Stimulated activated CD8-positive, alpha-beta memory T cell treated with anti-CD3 and anti-CD28 coated beads, Interleukin-7, amount 100 ng/mL, for 24 hours (primary cell): Measurements from ENCODE around the gene ZFAND2B.

Source experiments
- DNase-seq: peaks from one replicate; pipeline ENCODE4 v3.0.0-alpha.2; 2020; ENCODE audit warnings: low read depth

ZFAND2B gene

DNA sequence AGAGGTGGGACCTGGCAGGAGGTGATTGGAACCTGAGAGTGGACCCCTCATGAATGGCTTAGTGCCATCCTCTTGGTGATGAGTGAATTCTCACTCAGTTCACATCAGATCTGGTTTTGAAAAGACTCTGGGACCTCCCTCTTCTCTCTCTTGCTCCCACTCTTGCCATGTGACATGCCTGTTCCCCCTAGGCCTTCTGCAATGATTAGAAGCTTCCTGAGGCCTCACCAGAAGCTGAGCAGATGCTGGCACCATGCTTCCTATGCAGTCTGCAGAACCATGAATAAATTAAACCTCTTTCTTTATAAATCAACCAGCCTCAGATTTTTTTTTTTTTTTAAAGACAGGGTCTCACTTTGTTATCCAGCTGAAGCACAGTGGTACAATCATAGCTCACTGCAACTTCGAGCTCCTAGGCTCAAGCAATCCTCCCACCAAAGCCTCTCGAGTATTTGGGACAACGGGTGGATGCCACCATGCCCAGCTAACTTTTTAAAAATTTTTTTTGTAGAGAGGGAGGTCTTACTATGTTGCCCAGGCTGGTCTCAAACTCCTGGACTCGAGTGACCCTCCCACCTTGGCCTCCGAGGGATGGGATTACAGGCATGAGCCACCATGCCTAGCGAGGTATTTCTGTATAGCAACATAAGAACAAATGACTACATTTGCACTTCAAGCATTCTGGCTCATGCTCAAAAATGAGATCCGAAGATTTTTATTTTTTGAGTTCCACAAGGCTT is 2.0 kb upstream of the ZFAND2B start:
- DNase-seq: no peak

DNA sequence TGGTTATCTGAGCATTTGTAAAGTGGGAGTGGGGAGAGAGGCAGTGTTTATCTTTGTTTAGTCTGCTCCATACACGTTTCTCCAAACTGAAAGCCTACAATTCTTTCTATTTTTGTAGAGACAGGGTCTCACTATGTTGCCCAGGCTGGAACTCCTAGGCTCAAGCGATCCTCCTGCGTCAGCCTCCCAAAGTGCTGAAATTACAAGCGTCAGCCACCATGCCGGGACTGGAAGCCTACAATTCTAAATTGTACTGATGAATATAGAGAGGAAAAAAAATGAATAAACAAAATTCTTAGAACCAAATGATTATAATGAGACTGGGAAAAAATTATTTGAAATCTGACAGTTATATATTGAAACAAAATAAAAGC is 1.4 kb upstream of the ZFAND2B start:
- no peak for DNase-seq

DNA sequence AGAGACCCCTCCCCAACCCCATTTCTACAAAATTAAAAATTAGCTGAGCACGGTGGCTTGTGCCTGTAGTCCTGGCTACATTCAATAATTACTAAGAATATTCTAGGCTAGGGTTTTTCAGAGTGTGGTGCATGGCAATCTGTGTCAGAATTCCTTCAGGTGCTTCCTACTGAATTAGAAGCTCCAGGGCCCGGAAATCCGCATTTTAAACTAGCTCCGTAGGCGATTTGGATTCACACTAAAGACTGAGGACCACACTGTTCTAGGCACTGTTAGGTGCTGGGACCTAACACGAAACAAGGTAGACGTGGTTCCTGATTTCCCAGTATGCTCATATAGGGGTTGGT is 628 bp upstream of the ZFAND2B start:
- no peak for DNase-seq

DNA sequence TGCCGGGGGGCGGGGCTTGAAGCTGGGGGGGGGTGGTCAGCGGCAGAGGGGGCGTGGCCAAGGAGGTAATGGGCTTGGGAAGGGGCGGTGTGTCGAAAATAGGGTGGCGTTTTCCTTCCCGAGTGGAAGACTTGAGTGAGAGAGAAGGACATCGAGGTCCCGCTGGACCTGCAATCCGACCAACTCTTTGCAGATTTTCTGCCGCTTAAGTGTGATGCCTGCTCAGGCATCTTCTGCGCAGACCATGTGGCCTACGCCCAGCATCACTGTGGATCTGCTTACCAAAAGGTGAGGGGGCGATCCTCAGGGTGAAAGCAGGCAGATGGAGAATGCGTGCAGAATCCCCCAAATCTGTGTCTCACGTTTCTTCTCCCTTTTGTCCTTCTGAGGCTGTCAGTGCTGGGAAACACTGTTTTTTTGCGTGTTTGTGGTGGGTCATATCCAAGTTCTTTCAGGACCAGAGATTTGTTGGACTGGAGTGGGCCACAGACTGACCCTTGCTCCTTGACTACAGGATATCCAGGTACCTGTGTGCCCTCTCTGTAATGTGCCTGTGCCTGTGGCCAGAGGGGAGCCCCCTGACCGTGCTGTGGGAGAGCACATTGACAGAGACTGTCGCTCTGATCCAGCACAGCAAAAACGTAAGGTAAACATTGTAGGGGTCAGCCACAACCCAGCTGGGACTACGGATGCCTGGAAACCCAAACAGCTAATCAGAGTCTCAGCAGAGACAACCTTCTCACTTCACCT is 727 bp downstream of the ZFAND2B start:
- no peak for DNase-seq

- DNase-seq: no peak
Measured at GRCh38 chr2:219207884-219208740, 1.5 kb downstream of the ZFAND2B start.

DNA sequence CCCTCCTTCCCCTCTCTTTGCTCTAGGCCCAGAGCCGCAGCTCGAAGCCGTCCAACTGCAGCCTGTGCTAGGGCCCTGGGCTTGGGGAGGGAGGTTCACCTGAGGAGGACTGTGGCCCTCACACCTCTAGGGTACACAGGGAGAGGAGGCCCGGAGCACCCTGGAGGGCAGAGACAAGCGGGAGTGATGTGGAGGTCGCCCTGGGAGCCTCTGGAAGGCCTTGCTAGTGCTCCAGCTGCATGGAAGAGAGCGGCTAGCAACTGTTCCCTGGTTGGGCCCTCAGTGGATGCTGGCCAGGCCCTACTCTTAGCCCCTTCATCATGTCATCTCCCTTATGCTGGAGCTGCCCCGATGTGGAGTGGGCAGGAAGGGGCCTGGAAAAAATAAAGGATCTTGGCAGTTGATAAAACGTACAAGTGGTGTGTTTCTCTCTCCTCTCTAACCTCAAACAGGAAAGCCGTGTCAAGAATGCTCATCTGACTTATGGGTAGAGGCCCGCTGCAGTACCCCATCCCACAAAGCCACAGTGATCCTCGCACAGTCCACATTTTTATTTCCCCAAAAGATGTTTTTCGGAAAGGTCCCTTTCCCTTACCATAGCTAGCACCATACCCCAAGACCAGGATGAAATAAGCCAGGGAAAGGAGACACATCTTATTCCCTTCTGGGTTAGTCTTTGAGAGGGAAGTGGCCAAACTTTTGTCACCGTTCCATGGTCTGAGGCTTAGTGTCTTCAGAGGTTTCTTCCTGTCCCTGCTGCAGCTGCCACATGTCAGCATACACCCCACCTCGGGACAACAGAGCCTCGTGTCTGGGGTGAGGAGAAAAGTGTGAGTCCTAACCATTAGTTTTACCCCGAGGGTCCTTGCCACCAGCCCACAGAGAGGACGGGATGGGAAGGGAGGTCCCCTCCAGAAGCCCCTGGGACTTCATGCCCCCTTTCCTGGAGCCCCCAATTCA is 2.9 kb downstream of the ZFAND2B start:
- no peak for DNase-seq

DNA sequence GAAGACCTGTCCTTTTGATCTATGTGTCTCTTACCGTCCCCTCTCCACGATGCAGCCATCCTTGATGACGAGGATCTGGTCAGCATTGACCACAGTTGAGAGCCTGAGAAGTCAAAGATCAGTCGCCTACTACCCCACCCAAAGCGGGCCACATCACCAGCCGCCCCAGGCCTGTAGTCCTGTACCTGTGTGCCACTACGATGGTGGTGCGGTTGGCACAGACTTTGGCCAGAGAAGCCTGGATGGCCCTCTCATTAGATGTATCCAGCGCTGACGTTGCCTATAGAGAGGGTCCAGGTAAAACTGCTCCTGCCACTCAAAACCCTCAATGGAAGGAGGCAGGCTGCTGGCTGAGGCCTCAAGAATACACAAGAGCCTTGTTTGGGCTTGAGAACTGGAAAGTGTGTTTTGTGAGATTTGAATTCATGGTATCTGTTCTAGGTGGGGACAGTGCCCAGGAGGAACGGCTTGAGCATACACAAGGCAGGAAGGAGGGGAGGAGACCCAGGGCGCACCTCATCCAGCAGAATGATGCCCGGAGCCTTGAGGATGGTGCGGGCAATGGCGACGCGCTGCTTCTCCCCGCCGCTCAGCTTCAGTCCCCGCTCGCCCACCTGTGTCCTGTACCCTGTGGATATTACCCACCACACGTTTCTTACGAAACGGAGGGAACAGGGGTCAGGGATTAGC is 3.8 kb downstream of the ZFAND2B start:
- no peak for DNase-seq

DNA sequence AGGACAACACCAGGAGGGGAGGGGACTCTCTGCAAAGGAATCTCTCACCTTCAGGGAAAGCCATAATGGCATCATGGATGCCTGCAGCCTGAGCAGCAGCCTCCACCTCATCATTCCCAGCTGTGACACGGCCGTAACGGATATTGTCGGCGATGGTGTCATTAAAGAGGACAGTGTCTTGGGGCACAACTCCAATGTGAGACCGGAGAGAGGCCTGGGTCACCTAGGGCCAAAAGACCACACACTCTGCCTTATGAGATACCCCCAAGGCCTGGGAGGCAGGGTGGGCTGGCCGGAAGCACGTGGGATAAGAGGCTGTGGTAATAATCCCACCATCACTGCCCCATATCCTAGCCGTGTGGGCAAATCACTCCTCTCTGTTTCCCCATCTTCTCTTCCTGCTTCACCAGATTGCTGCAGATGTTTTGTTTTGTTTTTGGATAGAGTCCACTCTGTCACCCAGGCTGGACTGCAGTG is 4.3 kb downstream of the ZFAND2B start:
- DNase-seq: no peak

DNA sequence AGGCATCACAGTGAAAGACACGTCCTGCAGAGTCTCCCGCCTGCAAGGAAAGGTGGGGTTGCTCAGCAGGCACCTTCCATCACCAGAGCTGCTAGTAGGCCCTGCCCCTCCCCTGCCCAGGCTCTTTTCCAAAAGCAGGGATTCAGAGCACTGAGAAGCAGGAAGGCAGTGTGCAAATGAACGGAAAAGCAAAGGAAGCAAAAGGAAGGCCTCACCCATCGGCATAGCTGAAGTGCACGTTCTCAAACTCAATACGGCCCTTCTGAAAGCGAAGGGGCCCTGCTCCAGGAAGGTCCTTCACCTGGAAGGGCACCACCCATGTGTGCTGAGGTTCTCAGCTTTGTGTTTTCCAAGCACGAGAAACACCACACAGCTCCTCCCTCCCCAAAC is 6.4 kb downstream of the ZFAND2B start:
- no peak for DNase-seq

GRCh38 chr2:219213486-219214071 is 7.0 kb downstream of the ZFAND2B start:
- no peak for DNase-seq

- no peak for DNase-seq
Measured at GRCh38 chr2:219214141-219214540, 7.6 kb downstream of the ZFAND2B start.

GRCh38 chr2:219214786-219215185 is 8.2 kb downstream of the ZFAND2B start:
- DNase-seq: no peak

DNA sequence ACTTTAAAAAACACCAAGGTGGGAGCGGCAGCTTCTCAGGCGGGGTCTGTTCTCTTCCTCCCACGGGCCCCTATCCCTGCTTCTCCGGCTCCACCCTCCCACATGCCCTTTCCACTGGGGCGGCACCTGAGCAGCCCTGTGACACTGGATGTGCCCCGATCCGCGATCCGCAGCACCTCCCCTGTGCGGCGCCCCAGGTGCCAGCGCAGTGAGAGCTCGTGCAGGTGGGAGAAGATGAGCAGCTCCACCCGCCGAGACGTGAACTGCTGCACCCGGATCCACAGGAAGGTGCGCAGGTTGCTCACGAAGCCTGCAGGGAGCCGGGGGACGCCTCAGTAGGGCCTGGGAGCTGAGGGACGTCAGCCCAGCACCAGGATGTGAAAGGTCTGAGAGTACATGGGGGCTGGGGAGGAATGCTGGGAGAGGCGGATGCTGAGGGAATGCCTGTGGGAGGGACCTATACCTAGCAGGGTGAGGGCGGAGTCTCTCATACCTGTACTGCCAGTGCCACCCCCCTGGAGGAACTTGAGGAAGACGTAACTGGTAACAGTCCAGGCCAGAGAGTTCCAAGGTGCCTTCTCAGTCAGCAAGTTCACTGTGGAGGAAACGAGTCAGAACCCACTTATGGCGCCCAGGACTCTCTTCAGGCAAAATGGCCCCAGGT is 9.4 kb downstream of the ZFAND2B start:
- DNase-seq: no peak

DNA sequence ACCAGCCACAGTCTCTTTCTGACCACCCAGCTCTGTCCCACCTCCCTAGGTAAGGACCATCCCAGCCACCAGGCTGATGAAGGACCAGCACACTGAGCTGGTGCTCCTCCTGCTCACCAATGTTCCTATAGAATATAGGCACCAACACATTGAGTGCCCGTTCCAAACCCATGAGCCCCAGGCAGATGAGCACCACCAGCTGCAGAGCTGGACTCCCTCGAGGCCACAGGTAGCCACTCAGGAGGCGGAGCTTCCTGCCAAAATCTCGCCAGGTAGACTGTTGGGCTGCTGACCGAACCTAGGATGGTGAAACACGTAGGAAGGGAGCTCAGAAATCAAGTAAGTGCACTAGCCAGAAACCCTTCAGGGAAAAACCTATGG is 9.9 kb downstream of the ZFAND2B start:
- no peak for DNase-seq

- DNase-seq: no peak
Measured at GRCh38 chr2:219218217-219218731, 11.7 kb downstream of the ZFAND2B start.

DNA sequence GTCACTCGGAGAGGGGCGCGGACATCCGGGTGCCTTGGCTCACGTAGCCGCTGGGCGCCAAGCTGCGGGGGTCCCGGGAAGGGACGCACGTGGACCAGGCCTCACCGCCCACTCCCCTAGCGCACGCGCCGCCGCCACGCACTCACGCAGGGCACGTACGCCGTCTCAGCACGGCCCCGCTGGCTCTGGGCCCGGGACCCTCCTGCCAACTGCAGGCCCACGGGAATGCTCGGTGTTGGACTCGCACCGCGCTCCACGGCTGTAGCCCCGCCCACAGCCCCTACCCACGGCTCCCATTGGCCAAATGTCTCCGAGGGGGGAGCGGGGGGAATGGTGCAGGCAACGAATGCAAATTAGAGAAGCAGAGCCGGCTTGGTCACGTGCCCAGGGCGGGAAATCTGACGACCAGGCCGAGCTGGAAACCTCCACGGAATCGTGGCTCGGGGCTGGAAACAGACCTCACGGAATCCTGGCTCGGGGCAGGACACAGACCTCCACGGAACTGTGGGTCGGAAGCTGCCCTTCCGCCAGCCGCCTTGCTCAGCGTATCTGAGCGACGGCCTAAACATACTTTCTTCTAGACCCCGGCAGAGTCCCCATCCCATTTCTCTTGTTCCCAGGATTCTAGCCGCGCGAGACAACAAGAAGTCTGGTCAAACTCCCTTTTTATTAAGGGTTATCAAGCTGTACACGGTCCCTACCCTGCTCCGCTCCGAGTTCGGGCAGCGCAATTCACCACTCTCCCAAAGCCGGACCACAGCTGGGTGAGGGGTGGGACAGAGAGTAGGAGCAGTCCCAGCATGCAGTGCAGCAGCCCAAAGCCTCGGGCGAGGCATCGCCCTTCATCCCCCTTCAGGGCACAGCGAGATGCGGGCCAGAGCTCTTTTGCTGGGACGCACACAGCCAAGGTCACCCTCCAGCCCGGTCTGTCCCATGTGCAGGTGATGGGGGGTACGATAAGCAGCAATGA is 12.4 kb downstream of the ZFAND2B start, which contains the start of gene ABCB6:
Gene ABCB6, minus strand, starts transcription at position 227 of the 970 bp plus-strand sequence. CDS start 285 bp downstream, outside the sequence.
- peak; percentile 79 for DNase-seq

DNA sequence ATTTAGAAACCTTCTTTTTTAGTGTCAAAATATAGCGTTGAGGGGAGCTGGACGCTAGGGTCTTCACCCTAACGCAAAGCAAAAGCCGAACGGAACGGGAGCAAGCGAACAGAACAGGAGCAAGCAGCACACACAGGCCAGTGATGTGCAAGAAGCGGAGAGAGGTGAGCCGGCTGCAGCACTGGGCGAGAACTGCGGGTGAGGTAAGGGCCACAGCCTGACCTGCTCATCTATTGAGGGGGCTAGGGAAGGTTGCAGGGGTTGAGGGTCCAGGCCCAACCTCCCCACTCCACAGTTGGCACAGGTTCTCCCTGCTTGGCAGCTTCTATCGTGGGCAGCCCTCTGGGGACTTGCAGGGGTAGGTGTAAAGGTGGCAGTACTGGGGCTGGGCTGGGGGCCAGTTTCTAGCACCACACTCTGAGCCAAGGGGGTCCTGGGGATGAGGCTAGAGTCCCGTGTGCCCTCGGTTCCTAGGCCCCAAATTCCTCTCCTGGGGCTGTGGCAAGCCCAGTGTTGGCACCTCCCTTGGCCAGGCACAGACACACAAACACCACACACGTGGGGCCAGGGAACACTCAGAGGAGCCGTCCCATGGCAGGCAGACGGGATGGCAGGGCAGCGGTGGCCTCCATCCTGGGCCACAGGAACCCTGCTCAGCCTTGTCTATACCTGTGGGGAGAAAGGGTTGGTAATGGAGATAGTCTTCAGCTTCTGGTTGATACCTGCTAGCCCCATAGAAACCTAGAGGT is 13.4 kb downstream of the ZFAND2B start:
- DNase-seq: no peak
